MG63 (cell line): ENCODE results near the gene DUSP10. TPM values are rescaled to one million over a fixed set of nuclear protein-coding genes. Genes with fewer than 3 reads are reported as not detected.
A peak's percentile ranks its signal among the peaks of the same experiment; 100 is the strongest.

Source experiments
- DNase-seq: peaks from one replicate; pipeline ENCODE4 v3.0.0-alpha.2; 2020
- H3K27me3 ChIP-seq: fragments of 250-450 bp; sonication (Bioruptor Pico); 2 replicates; pipeline ENCODE4 v1.5.1; 2020; ENCODE audit warnings: mild to moderate bottlenecking, moderate library complexity
- H3K36me3 ChIP-seq: fragments of 250-450 bp; sonication (Bioruptor Pico); 2 replicates; pipeline ENCODE4 v1.5.1; 2020; ENCODE audit warnings: mild to moderate bottlenecking, moderate library complexity
- H3K4me3 ChIP-seq: fragments of 250-450 bp; sonication (Bioruptor Pico); 2 replicates; pipeline ENCODE4 v1.5.1; 2020; ENCODE audit warnings: mild to moderate bottlenecking, moderate library complexity
- H3K9me3 ChIP-seq: fragments of 250-450 bp; sonication (Bioruptor Pico); 2 replicates; pipeline ENCODE4 v1.5.1; 2020; ENCODE audit warnings: mild to moderate bottlenecking, moderate library complexity
- total RNA-seq: library from RNA; depleted of rRNA; stranded (reverse); fragments of >200 nt; shearing (Covaris generic); gene quantifications from 2 replicates; pipeline ENCODE4 v1.2.3, GENCODE V29; 2014; ENCODE audit warnings: low replicate concordance; rRNA removed

The DUSP10 gene
- total RNA-seq, result 5.8 and 6.3 TPM in 2 replicates

GRCh38 chr1:221741703-221742554, at the start of gene DUSP10:
Gene DUSP10, minus strand, starts transcription at chr1:221742089. Its CDS starts 2,345 bp downstream, at chr1:221739744.
- peaks cover 7% of the 10 kb centered on the region; the same call in 1 of the 2 replicates for H3K36me3 ChIP-seq
- DNase-seq, result peak; percentile 99
- H3K9me3 ChIP-seq, result no peaks in the 10 kb centered on the region
- peak within 1 kb of the TSS; percentile 66 for H3K4me3 ChIP-seq
- no peaks in the 10 kb centered on the region for H3K27me3 ChIP-seq

GRCh38 chr1:221788466-221788865, 46.6 kb upstream of the DUSP10 start:
- H3K9me3 ChIP-seq, result no peaks in the 10 kb centered on the region
- H3K27me3 ChIP-seq, result no peaks in the 10 kb centered on the region; the same call in 1 of the 2 replicates
- H3K4me3 ChIP-seq, result no peak overlapping the region
- DNase-seq, result no peak
- no peaks in the 10 kb centered on the region for H3K36me3 ChIP-seq

GRCh38 chr1:221786647-221787046, 44.8 kb upstream of the DUSP10 start:
- Histone ChIP-seq H3K9me3 (no peaks in the 10 kb centered on the region), H3K27me3 (no peaks in the 10 kb centered on the region; the same call in 1 of the 2 replicates)
- DNase-seq, result no peak

GRCh38 chr1:221783936-221784335, 42.0 kb upstream of the DUSP10 start:
- DNase-seq, result no peak
- no peaks in the 10 kb centered on the region for H3K9me3 ChIP-seq
- no peaks in the 10 kb centered on the region; the same call in 1 of the 2 replicates for H3K27me3 ChIP-seq
- H3K4me3 ChIP-seq, result no peak overlapping the region
- H3K36me3 ChIP-seq, result no peaks in the 10 kb centered on the region

More at GRCh38 chr1:221786647-221787046, 44.8 kb upstream of the DUSP10 start:
- Histone ChIP-seq H3K4me3 (no peak overlapping the region), H3K36me3 (no peaks in the 10 kb centered on the region)

GRCh38 chr1:221783437-221783836, 41.5 kb upstream of the DUSP10 start:
- H3K4me3 ChIP-seq, result no peak overlapping the region
- no peaks in the 10 kb centered on the region; the same call in 1 of the 2 replicates for H3K27me3 ChIP-seq
- DNase-seq, result no peak
- H3K36me3 ChIP-seq, result no peaks in the 10 kb centered on the region
- no peaks in the 10 kb centered on the region for H3K9me3 ChIP-seq

GRCh38 chr1:221782970-221783369, 41.1 kb upstream of the DUSP10 start:
- no peak for DNase-seq
- Histone ChIP-seq H3K9me3 (no peaks in the 10 kb centered on the region), H3K27me3 (no peaks in the 10 kb centered on the region), H3K4me3 (no peak overlapping the region), H3K36me3 (no peaks in the 10 kb centered on the region)

GRCh38 chr1:221782477-221782876, 40.6 kb upstream of the DUSP10 start:
- no peaks in the 10 kb centered on the region for H3K9me3 ChIP-seq
- H3K27me3 ChIP-seq, result no peaks in the 10 kb centered on the region
- no peaks in the 10 kb centered on the region for H3K36me3 ChIP-seq
- no peak overlapping the region for H3K4me3 ChIP-seq
- no peak for DNase-seq

- H3K9me3 ChIP-seq, result no peaks in the 10 kb centered on the region
- DNase-seq, result no peak
Observed at GRCh38 chr1:221781102-221781755, 39.3 kb upstream of the DUSP10 start.

GRCh38 chr1:221780175-221780574, 38.3 kb upstream of the DUSP10 start:
- Histone ChIP-seq H3K4me3 (no peak overlapping the region), H3K9me3 (no peaks in the 10 kb centered on the region), H3K27me3 (no peaks in the 10 kb centered on the region), H3K36me3 (no peaks in the 10 kb centered on the region)
- no peak for DNase-seq

More at GRCh38 chr1:221781102-221781755, 39.3 kb upstream of the DUSP10 start:
- Histone ChIP-seq H3K36me3 (no peaks in the 10 kb centered on the region), H3K27me3 (no peaks in the 10 kb centered on the region), H3K4me3 (no peak overlapping the region)

GRCh38 chr1:221779771-221780170, 37.9 kb upstream of the DUSP10 start:
- no peaks in the 10 kb centered on the region for H3K36me3 ChIP-seq
- no peaks in the 10 kb centered on the region for H3K9me3 ChIP-seq
- DNase-seq, result no peak
- H3K4me3 ChIP-seq, result no peak overlapping the region
- H3K27me3 ChIP-seq, result no peaks in the 10 kb centered on the region

GRCh38 chr1:221778535-221779142, 36.8 kb upstream of the DUSP10 start:
- H3K4me3 ChIP-seq, result no peak overlapping the region
- no peaks in the 10 kb centered on the region for H3K9me3 ChIP-seq
- no peaks in the 10 kb centered on the region for H3K27me3 ChIP-seq
- no peaks in the 10 kb centered on the region for H3K36me3 ChIP-seq
- DNase-seq, result no peak

GRCh38 chr1:221778125-221778524, 36.2 kb upstream of the DUSP10 start:
- Histone ChIP-seq H3K9me3 (no peaks in the 10 kb centered on the region), H3K4me3 (no peak overlapping the region), H3K27me3 (no peaks in the 10 kb centered on the region)

GRCh38 chr1:221777431-221778072, 35.7 kb upstream of the DUSP10 start:
- Histone ChIP-seq H3K4me3 (no peak overlapping the region), H3K9me3 (no peaks in the 10 kb centered on the region), H3K36me3 (no peaks in the 10 kb centered on the region), H3K27me3 (no peaks in the 10 kb centered on the region)
- no peak for DNase-seq

More at GRCh38 chr1:221778125-221778524, 36.2 kb upstream of the DUSP10 start:
- H3K36me3 ChIP-seq, result no peaks in the 10 kb centered on the region
- no peak for DNase-seq

GRCh38 chr1:221776495-221777301, 34.8 kb upstream of the DUSP10 start:
- H3K4me3 ChIP-seq, result no peak overlapping the region
- H3K27me3 ChIP-seq, result no peaks in the 10 kb centered on the region
- no peaks in the 10 kb centered on the region for H3K9me3 ChIP-seq
- no peak for DNase-seq
- no peaks in the 10 kb centered on the region for H3K36me3 ChIP-seq

GRCh38 chr1:221775206-221775605, 33.3 kb upstream of the DUSP10 start:
- H3K9me3 ChIP-seq, result no peaks in the 10 kb centered on the region
- no peak for DNase-seq
- no peak overlapping the region for H3K4me3 ChIP-seq
- H3K36me3 ChIP-seq, result no peaks in the 10 kb centered on the region
- no peaks in the 10 kb centered on the region for H3K27me3 ChIP-seq
